Measurements from ENCODE around the gene TANK. TPM values are rescaled to one million over a fixed set of nuclear protein-coding genes. Genes with fewer than 3 reads are reported as not detected.

The TANK gene
- total and polyA plus RNA-seq, 7 experiments from 2014 or later: 45.5 to 142 (median 61.4) TPM

GRCh38 chr2:161208527-161209139 lies 48.4 kb downstream of the TANK start:
- no peak for DNase-seq

DNA sequence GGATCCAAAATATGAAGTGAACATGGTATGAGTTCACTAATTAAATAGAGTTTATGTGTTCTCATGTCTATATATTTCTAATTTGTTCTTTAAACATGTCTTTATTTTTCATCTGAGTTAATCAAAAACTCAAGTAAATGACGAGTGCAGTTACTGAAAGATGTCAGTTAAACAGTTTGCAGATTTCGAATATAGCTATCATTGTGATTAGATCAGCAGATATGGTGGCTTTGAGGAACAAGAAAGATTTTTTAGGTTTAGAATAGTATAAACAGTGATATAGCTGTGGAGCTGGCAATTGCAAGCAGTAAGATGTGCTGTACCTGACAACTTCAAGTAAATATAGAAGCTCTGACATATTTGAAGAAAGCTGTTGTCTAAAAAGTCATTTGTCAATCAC lies 49.7 kb downstream of the TANK start:
- H3K36me3 Mint-ChIP-seq: peaks cover 5 to 30% (median 15%) of the 10 kb centered on the region in 5 donors
- intact Hi-C loops (cut with micrococcal nuclease): no loop called here

More at GRCh38 chr2:161208527-161209139, 48.4 kb downstream of the TANK start:
- Mint-ChIP-seq H3K27me3 (no peaks in the 10 kb centered on the region), H3K36me3 (peaks cover 5 to 25% (median 13%) of the 10 kb centered on the region in 5 donors), H3K27ac (peak overlapping the region in 1 of 9 donors; percentile 48), H3K4me1 (peaks cover 0 to 19% (median 0%) of the 10 kb centered on the region in 7 donors), H3K4me3 (no peak overlapping the region), H3K9me3 (no peaks in the 10 kb centered on the region)
- H3K27ac ChIP-seq (ENCODE audit: low read depth, low read length): no peak overlapping the region
- H3K4me1 ChIP-seq (ENCODE audit: control insufficient read depth in 2 of 2, insufficient read depth in 2 of 2, low read length in 2 of 2): no peaks in the 10 kb centered on the region
- POLR2A ChIA-PET: no interaction called here
- CTCF ChIA-PET: no interaction called here
- H3K36me3 ChIP-seq (ENCODE audit: control insufficient read depth in 2 of 3, insufficient read depth in 3 of 3, low read length in 3 of 3): peaks cover 0 to 24% (median 12%) of the 10 kb centered on the region in 3 experiments
- no peak for ATAC-seq
- H3K9me3 ChIP-seq (ENCODE audit: control insufficient read depth in 2 of 3, low read length in 3 of 3): no peaks in the 10 kb centered on the region
- no peak overlapping the region for H3K4me3 ChIP-seq (ENCODE audit: low read length)
- H3K27me3 ChIP-seq (ENCODE audit: control insufficient read depth in 2 of 2, insufficient read depth in 2 of 2, low read length in 2 of 2): no peaks in the 10 kb centered on the region
- intact Hi-C loops (cut with micrococcal nuclease): no loop called here

GRCh38 chr2:161217597-161218185 lies 57.5 kb downstream of the TANK start:
- H3K4me1 Mint-ChIP-seq: peaks cover 0 to 32% (median 13%) of the 10 kb centered on the region in 7 donors
- Histone ChIP-seq H3K27me3 (ENCODE audit: control insufficient read depth in 2 of 2, insufficient read depth in 2 of 2, low read length in 2 of 2) (no peaks in the 10 kb centered on the region), H3K4me1 (ENCODE audit: control insufficient read depth in 2 of 2, insufficient read depth in 2 of 2, low read length in 2 of 2) (no peaks in the 10 kb centered on the region), H3K9me3 (ENCODE audit: control insufficient read depth in 2 of 3, low read length in 3 of 3) (no peaks in the 10 kb centered on the region), H3K36me3 (ENCODE audit: control insufficient read depth in 2 of 3, insufficient read depth in 3 of 3, low read length in 3 of 3) (peaks cover 0 to 9% (median 0%) of the 10 kb centered on the region in 3 experiments), H3K4me3 (ENCODE audit: low read length) (no peak overlapping the region), H3K27ac (ENCODE audit: low read depth, low read length) (no peak overlapping the region)
- ChIA-PET CTCF (interaction anchor here (0.6 to 2.0 kb wide), 3 partner anchors 35 to 57 kb away, joined by 3 to 11 read pairs (median 4); no protein-coding TSS in a partner anchor), POLR2A (no interaction called here)
- no peak for DNase-seq
- ATAC-seq: no peak
- H3K27me3 Mint-ChIP-seq: no peaks in the 10 kb centered on the region
- intact Hi-C loops (cut with micrococcal nuclease): loop anchor here in 1 of 2 donors (2.0 kb wide), 1 partner anchor 17 kb away; no protein-coding TSS in a partner anchor
- H3K36me3 Mint-ChIP-seq: peaks cover 0 to 32% (median 7%) of the 10 kb centered on the region in 5 donors
- peak overlapping the region in 6 of 9 donors; percentile 1 to 45 (median 30) for H3K27ac Mint-ChIP-seq
- no peak overlapping the region for H3K4me3 Mint-ChIP-seq
- no peaks in the 10 kb centered on the region for H3K9me3 Mint-ChIP-seq

More for the DNA sequence above, 49.7 kb downstream of the TANK start:
- H3K4me1 Mint-ChIP-seq: peaks cover 0 to 19% (median 0%) of the 10 kb centered on the region in 7 donors
- no peak for DNase-seq
- no peak overlapping the region for H3K4me3 Mint-ChIP-seq
- no peaks in the 10 kb centered on the region for H3K9me3 Mint-ChIP-seq
- ChIA-PET CTCF (interaction anchor here (0.9 to 1.6 kb wide), 2 partner anchors 9 to 13 kb away, joined by 3 to 4 read pairs; no protein-coding TSS in a partner anchor), POLR2A (no interaction called here)
- no peak overlapping the region for H3K4me3 ChIP-seq (ENCODE audit: low read length)
- no peaks in the 10 kb centered on the region for H3K9me3 ChIP-seq (ENCODE audit: control insufficient read depth in 2 of 3, low read length in 3 of 3)
- no peak for ATAC-seq
- no peaks in the 10 kb centered on the region for H3K27me3 ChIP-seq (ENCODE audit: control insufficient read depth in 2 of 2, insufficient read depth in 2 of 2, low read length in 2 of 2)
- no peak overlapping the region for H3K27ac ChIP-seq (ENCODE audit: low read depth, low read length)
- no peak overlapping the region for H3K27ac Mint-ChIP-seq
- peaks cover 0 to 19% (median 8%) of the 10 kb centered on the region in 3 experiments for H3K36me3 ChIP-seq (ENCODE audit: control insufficient read depth in 2 of 3, insufficient read depth in 3 of 3, low read length in 3 of 3)
- H3K4me1 ChIP-seq (ENCODE audit: control insufficient read depth in 2 of 2, insufficient read depth in 2 of 2, low read length in 2 of 2): no peaks in the 10 kb centered on the region
- no peaks in the 10 kb centered on the region for H3K27me3 Mint-ChIP-seq

- ChIA-PET CTCF (interaction anchor here (0.7 kb wide), 1 partner anchor 55 kb away, joined by 3 read pairs; no protein-coding TSS in a partner anchor), POLR2A (no interaction called here)
- H3K36me3 ChIP-seq (ENCODE audit: control insufficient read depth in 2 of 3, insufficient read depth in 3 of 3, low read length in 3 of 3): peaks cover 0 to 6% (median 0%) of the 10 kb centered on the region in 3 experiments
- Mint-ChIP-seq H3K27ac (peak overlapping the region in 6 of 9 donors; percentile 16 to 66 (median 51)), H3K27me3 (no peaks in the 10 kb centered on the region), H3K36me3 (peaks cover 0 to 24% (median 0%) of the 10 kb centered on the region in 5 donors), H3K4me1 (peaks cover 0 to 37% (median 13%) of the 10 kb centered on the region in 7 donors), H3K4me3 (no peak overlapping the region), H3K9me3 (no peaks in the 10 kb centered on the region)
- H3K27me3 ChIP-seq (ENCODE audit: control insufficient read depth in 2 of 2, insufficient read depth in 2 of 2, low read length in 2 of 2): no peaks in the 10 kb centered on the region
- no peaks in the 10 kb centered on the region for H3K9me3 ChIP-seq (ENCODE audit: control insufficient read depth in 2 of 3, low read length in 3 of 3)
- intact Hi-C loops (cut with micrococcal nuclease): no loop called here
- DNase-seq (no peak), ATAC-seq (no peak)
- H3K4me3 ChIP-seq (ENCODE audit: low read length): no peak overlapping the region
- no peaks in the 10 kb centered on the region for H3K4me1 ChIP-seq (ENCODE audit: control insufficient read depth in 2 of 2, insufficient read depth in 2 of 2, low read length in 2 of 2)
- H3K27ac ChIP-seq (ENCODE audit: low read depth, low read length): no peak overlapping the region
These were observed 59.0 kb downstream of the TANK start for GRCh38 chr2:161219211-161219610.

DNA sequence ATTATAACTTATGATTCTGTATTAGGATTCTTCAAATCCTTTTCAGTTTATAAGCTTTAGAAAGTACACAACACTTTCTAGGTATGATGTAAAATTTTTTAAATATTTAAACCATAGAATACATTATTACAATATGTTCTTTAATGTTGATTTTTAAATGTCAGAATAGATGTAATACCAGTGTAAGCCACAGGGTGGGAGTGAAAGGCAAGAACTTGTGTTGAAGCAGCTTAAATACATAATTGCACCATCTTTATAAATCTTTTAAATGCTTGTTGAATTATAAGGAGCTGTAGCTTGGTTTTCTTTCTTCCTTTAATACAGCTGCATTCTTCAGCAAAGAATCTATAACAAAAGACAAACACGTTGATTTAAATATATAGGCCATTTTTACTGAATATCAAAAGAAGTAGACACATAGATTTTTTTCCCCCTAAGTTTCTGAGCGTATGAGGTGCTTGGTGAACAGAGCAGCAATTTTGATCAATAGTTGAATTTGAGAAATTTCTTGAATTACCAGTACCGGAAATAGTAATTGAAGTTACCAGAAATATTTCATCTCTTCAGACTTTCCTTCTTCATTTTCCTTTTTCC lies 63.0 kb downstream of the TANK start:
- POLR2A ChIA-PET: interaction anchor here (0.8 to 1.3 kb wide), 2 partner anchors 48 to 52 kb away, joined by 3 read pairs; no protein-coding TSS in a partner anchor
- Histone ChIP-seq H3K4me1 (ENCODE audit: control insufficient read depth in 2 of 2, insufficient read depth in 2 of 2, low read length in 2 of 2) (no peaks in the 10 kb centered on the region), H3K27ac (ENCODE audit: low read depth, low read length) (no peak overlapping the region), H3K4me3 (ENCODE audit: low read length) (no peak overlapping the region), H3K9me3 (ENCODE audit: control insufficient read depth in 2 of 3, low read length in 3 of 3) (no peaks in the 10 kb centered on the region), H3K27me3 (ENCODE audit: control insufficient read depth in 2 of 2, insufficient read depth in 2 of 2, low read length in 2 of 2) (no peaks in the 10 kb centered on the region), H3K36me3 (ENCODE audit: control insufficient read depth in 2 of 3, insufficient read depth in 3 of 3, low read length in 3 of 3) (peaks cover 0 to 18% (median 9%) of the 10 kb centered on the region in 3 experiments)
- CTCF ChIA-PET: interaction anchor here (0.6 to 6.2 kb wide), 20 partner anchors 10 to 749 kb away, joined by 3 to 79 read pairs (median 4); no protein-coding TSS in a partner anchor
- Mint-ChIP-seq H3K27ac (peak overlapping the region in 1 of 9 donors; percentile 5), H3K4me1 (peaks cover 0 to 14% (median 0%) of the 10 kb centered on the region in 7 donors), H3K9me3 (no peaks in the 10 kb centered on the region), H3K27me3 (no peaks in the 10 kb centered on the region), H3K4me3 (no peak overlapping the region), H3K36me3 (peaks cover 0 to 21% (median 16%) of the 10 kb centered on the region in 5 donors)
- DNase-seq: peak in 7 of 9 donors; percentile 23 to 60 (median 55)
- ATAC-seq: peak; percentile 83
- intact Hi-C loops (cut with micrococcal nuclease): loop anchor here (1.0 to 10.0 kb wide), 9 partner anchors 14 to 902 kb away; no protein-coding TSS in a partner anchor

DNA sequence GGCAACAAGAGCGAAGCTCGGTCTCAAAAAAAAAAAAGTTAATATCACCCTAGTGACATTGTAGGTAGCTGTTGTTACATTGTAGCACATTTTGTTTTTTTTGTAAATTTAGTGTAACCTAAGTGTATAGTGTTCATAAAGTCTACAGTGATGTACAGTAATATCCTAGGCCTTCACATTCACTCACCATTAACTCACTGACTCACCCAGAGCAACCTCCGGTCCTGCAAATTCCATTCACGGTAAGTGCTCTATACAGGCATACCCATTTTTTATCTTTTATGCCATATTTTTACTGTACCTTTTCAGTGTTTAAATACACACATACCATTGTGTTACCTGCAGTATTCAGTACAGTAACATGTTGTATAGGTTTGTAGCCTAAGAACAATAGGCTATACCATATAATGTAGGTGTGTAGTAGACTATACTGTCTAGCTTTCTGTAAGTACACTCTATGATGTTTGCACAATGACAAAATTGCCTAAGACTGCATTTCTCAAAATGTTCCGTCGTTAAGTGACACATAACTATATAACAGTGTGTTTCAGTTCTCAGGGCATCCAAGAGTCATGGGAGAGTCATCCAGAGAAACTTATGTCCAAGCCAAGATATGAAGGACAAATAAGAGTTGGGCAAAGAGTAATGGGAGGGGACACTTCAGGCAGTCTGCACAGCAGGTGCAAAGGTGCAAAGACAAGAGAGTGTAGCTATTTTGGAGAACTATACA lies 68.4 kb downstream of the TANK start:
- Histone ChIP-seq H3K27ac (ENCODE audit: low read depth, low read length) (no peak overlapping the region), H3K4me1 (ENCODE audit: control insufficient read depth in 2 of 2, insufficient read depth in 2 of 2, low read length in 2 of 2) (no peaks in the 10 kb centered on the region), H3K4me3 (ENCODE audit: low read length) (no peak overlapping the region), H3K27me3 (ENCODE audit: control insufficient read depth in 2 of 2, insufficient read depth in 2 of 2, low read length in 2 of 2) (no peaks in the 10 kb centered on the region), H3K36me3 (ENCODE audit: control insufficient read depth in 2 of 3, insufficient read depth in 3 of 3, low read length in 3 of 3) (peaks cover 13 to 41% (median 24%) of the 10 kb centered on the region in 3 experiments), H3K9me3 (ENCODE audit: control insufficient read depth in 2 of 3, low read length in 3 of 3) (no peaks in the 10 kb centered on the region)
- ATAC-seq: no peak
- intact Hi-C loops (cut with micrococcal nuclease): loop anchor here in 1 of 2 donors (10.0 kb wide), 1 partner anchor 896 kb away; no protein-coding TSS in a partner anchor
- H3K4me3 Mint-ChIP-seq: no peak overlapping the region
- H3K27me3 Mint-ChIP-seq: no peaks in the 10 kb centered on the region
- POLR2A ChIA-PET: no interaction called here
- CTCF ChIA-PET: no interaction called here
- peaks cover 0 to 14% (median 0%) of the 10 kb centered on the region in 7 donors for H3K4me1 Mint-ChIP-seq
- no peak for DNase-seq
- H3K9me3 Mint-ChIP-seq: no peaks in the 10 kb centered on the region
- H3K27ac Mint-ChIP-seq: no peak overlapping the region
- H3K36me3 Mint-ChIP-seq: peaks cover 0 to 35% (median 17%) of the 10 kb centered on the region in 5 donors
